Effector CD8-positive, alpha-beta T cell (primary cell): Measurements from ENCODE around the gene GTF2F1.
A peak's percentile ranks its signal among the peaks of the same experiment; 100 is the strongest.
"Not testable (repeated sequence)": the region's sequence is repeated elsewhere in the genome, so short reads cannot be mapped to it uniquely, and the experiment has no call there.

Source experiments
- DNase-seq: peaks from one replicate; lab custom pipeline; 2025; lab: John Stamatoyannopoulos, UW

The GTF2F1 gene

GRCh38 chr19:6417713-6418561 lies 25.0 kb upstream of the GTF2F1 start:
- no peak for DNase-seq

GRCh38 chr19:6416658-6417405 lies 23.9 kb upstream of the GTF2F1 start:
- no peak for DNase-seq

GRCh38 chr19:6415591-6416190 lies 22.7 kb upstream of the GTF2F1 start:
- no peak for DNase-seq

GRCh38 chr19:6414793-6415590 lies 22.0 kb upstream of the GTF2F1 start:
- no peak for DNase-seq

GRCh38 chr19:6413721-6414643 lies 21.0 kb upstream of the GTF2F1 start:
- no peak for DNase-seq

GRCh38 chr19:6413291-6413690 lies 20.3 kb upstream of the GTF2F1 start:
- DNase-seq: no peak

GRCh38 chr19:6412447-6413091 lies 19.6 kb upstream of the GTF2F1 start:
- peak; percentile 20 for DNase-seq

GRCh38 chr19:6412061-6412446 lies 19.1 kb upstream of the GTF2F1 start:
- no peak for DNase-seq

GRCh38 chr19:6409346-6409745 lies 16.4 kb upstream of the GTF2F1 start:
- DNase-seq: no peak

- DNase-seq: no peak
Observed at GRCh38 chr19:6406401-6406800, 13.4 kb upstream of the GTF2F1 start.

- DNase-seq: no peak
Observed at GRCh38 chr19:6402837-6403608, 10.1 kb upstream of the GTF2F1 start.

GRCh38 chr19:6402058-6402457 lies 9.1 kb upstream of the GTF2F1 start:
- DNase-seq: no peak

GRCh38 chr19:6400062-6400944 lies 7.3 kb upstream of the GTF2F1 start:
- not testable (repeated sequence) for DNase-seq

- DNase-seq: no peak
Observed at GRCh38 chr19:6396305-6396704, 3.3 kb upstream of the GTF2F1 start.

- no peak for DNase-seq
Observed at GRCh38 chr19:6394831-6395230, 1.9 kb upstream of the GTF2F1 start.

- DNase-seq: no peak
Observed at GRCh38 chr19:6393983-6394412, 1.0 kb upstream of the GTF2F1 start.

GRCh38 chr19:6392221-6393073 lies 517 bp downstream of the GTF2F1 start:
- DNase-seq: no peak

- no peak for DNase-seq
Observed at GRCh38 chr19:6387372-6387771, 5.6 kb downstream of the GTF2F1 start.
